Measurements from ENCODE around the gene SFPQ. TPM values are rescaled to one million over a fixed set of nuclear protein-coding genes. Genes with fewer than 3 reads are reported as not detected.

The SFPQ gene
- polyA plus RNA-seq, 2 of the 4 experiments (the other 2 are of a cell fraction): 151 to 327 TPM

DNA sequence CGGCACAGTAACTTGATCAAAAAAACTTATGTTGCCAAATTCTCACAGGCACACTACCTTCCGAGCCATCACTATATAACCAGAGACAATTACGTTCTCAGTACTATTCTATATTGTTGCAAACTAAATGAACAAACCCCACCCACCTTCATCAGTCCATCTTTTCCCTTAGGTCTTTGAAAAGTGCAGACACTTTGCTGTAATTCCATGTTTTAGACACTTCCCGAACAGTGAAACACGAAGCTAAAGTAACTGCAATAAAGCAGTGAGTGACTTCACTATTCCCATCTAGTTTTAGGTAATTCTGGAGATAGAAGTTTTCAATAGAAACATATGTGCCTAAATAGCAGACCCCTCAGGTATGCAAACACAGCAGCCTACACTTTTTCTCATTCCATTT, 7.7 kb downstream of the SFPQ start:
- WGBS (ENCODE audit: missing lambda C conversion rate): 62% methylated on average over 5 of the region's 5 CpGs
- ChIA-PET POLR2A (no interaction called here), CTCF (no interaction called here)
- no peaks in the 10 kb centered on the region for H3K9me3 ChIP-seq
- H3K4me2 ChIP-seq: 0 out of 3 replicates have a peak overlapping the region, but pooled peaks have one; percentile 3
- DNase-seq (ENCODE audit: low read depth in 1 of 2, low spot score in 1 of 2): no peak
- ATAC-seq: no peak
- no peak for FAIRE-seq
- peaks cover 86% of the 10 kb centered on the region for H3K4me1 ChIP-seq
- H3K27ac ChIP-seq: no peak overlapping the region
- TF ChIP-seq NFE2L2 (conservative IDR thresholded peaks at IDR 0.05; ENCODE audit: low read length) (no peak), RARB (CRISPR knock-in tag; IDR thresholded peaks at IDR 0.05) (no peak), CHD4 (IDR thresholded peaks at IDR 0.05; ENCODE audit: borderline replicate concordance) (no peak)
- H3K4me3 ChIP-seq: no peak overlapping the region

DNA sequence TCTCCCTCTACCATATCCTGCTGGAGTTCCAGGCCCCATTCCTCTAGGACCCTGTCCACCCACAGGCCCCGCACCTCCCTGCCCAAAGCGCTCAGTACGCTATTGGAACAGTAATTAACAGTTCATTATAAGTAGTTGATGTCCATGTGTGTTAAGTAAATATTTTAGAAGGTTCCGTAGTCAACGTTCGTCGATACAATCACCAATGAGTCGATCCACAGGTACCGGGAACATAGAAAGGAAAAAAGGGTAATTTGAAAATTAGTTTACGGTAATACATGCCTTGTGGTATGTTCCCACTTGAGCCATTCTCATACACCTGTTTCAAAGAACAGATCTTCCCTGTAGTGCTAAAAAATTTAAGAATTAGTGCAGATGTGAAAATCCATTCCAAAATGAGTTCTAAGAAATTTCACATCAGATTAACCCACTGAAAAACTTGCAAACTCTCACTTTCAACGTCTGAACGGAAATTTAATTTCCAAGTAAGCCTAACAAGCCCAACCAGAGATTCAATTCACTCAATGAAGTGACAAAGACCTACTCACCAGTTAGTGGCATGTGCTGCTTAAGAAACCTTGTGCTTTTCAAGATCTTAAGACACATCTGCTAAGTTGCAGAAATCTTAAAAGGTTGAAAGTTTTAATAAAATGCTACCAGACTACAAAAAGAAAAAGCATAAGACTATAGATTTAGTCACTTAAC, 8.3 kb downstream of the SFPQ start:
- no peak for FAIRE-seq
- Histone ChIP-seq H3K4me2 (no peak overlapping the region), H3K4me1 (peaks cover 86% of the 10 kb centered on the region), H3K9me3 (no peaks in the 10 kb centered on the region), H3K4me3 (no peak overlapping the region), H3K27ac (no peak overlapping the region)
- WGBS (ENCODE audit: missing lambda C conversion rate): 89% methylated on average over 12 of the region's 12 CpGs
- no peak for ATAC-seq
- no peak for TF ChIP-seq PHF8 (IDR thresholded peaks at IDR 0.05; ENCODE audit: borderline replicate concordance, low read depth)
- no peak for TF ChIP-seq CHD2 (IDR thresholded peaks at IDR 0.05; ENCODE audit: low read length, partially characterized antibody)
- TF ChIP-seq ESRRA (IDR thresholded peaks at IDR 0.05; ENCODE audit: borderline replicate concordance, low read length): no peak
- no peak for TF ChIP-seq POLR2AphosphoS2 (conservative IDR thresholded peaks at IDR 0.05; ENCODE audit: low read length)
- TF ChIP-seq SMC3 (IDR thresholded peaks at IDR 0.05): no peak
- TF ChIP-seq HEYL (CRISPR knock-in tag; IDR thresholded peaks at IDR 0.05): no peak
- TF ChIP-seq, protein P1, sequence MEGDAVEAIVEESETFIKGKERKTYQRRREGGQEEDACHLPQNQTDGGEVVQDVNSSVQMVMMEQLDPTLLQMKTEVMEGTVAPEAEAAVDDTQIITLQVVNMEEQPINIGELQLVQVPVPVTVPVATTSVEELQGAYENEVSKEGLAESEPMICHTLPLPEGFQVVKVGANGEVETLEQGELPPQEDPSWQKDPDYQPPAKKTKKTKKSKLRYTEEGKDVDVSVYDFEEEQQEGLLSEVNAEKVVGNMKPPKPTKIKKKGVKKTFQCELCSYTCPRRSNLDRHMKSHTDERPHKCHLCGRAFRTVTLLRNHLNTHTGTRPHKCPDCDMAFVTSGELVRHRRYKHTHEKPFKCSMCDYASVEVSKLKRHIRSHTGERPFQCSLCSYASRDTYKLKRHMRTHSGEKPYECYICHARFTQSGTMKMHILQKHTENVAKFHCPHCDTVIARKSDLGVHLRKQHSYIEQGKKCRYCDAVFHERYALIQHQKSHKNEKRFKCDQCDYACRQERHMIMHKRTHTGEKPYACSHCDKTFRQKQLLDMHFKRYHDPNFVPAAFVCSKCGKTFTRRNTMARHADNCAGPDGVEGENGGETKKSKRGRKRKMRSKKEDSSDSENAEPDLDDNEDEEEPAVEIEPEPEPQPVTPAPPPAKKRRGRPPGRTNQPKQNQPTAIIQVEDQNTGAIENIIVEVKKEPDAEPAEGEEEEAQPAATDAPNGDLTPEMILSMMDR (IDR thresholded peaks at IDR 0.05): no peak
- ChIA-PET POLR2A (no interaction called here), CTCF (no interaction called here)
- no peak for DNase-seq (ENCODE audit: low read depth in 1 of 2, low spot score in 1 of 2)

DNA sequence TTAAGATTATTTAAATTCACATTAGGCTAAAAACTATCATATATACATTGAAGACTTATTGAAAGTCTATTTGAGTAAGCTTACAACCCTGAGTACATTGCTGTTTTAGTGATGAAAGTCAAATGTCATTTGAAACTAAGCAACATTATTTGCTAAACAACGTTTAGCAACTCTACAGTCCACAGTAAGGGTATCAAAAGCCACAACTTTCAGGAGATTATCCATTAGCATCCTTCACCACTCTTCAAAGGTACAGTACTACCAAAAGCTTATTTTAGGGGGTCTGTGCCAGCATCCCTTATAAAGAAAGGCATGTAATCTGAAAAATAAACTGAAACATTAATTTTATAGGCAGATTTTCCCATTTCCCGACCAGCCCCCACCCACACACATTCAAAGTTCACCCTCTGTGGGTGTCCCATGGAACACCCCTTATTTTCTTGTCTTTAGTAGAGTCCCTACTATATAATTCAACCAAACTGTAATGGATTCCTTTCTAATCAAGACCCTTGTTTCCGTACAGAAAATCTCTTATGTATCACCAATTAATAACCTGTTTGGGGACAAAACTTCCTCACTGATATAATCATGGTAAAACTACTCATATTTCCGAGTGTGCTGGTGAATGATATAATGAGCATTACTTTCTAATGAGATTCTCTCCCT, 11.0 kb downstream of the SFPQ start:
- H3K4me3 ChIP-seq: no peak overlapping the region
- DNase-seq (ENCODE audit: low read depth in 1 of 2, low spot score in 1 of 2): no peak
- no peak; a peak in 1 of 6 replicates for ATAC-seq
- TF ChIP-seq RAD21 (conservative IDR thresholded peaks at IDR 0.05 in 1 of 2, IDR thresholded peaks at IDR 0.05 in 1 of 2): no peak
- TF ChIP-seq HOXA7 (CRISPR knock-in tag; IDR thresholded peaks at IDR 0.05): no peak
- TF ChIP-seq, protein P2, sequence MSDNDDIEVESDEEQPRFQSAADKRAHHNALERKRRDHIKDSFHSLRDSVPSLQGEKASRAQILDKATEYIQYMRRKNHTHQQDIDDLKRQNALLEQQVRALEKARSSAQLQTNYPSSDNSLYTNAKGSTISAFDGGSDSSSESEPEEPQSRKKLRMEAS (IDR thresholded peaks at IDR 0.05): no peak
- no peak for TF ChIP-seq MAFK (IDR thresholded peaks at IDR 0.05; ENCODE audit: partially characterized antibody)
- no peak for TF ChIP-seq POLR2A (IDR thresholded peaks at IDR 0.05; ENCODE audit: low read length)
- no peak for TF ChIP-seq FOXS1 (CRISPR knock-in tag; IDR thresholded peaks at IDR 0.05)
- TF ChIP-seq POLR2AphosphoS2 (conservative IDR thresholded peaks at IDR 0.05; ENCODE audit: low read length): peak; percentile 76; the same call in 1 of the 2 replicates
- 0 out of 2 replicates have a peak, but pooled peaks have one; percentile 69 for TF ChIP-seq FOSB (CRISPR knock-in tag; IDR thresholded peaks at IDR 0.05)
- TF ChIP-seq CHD4 (IDR thresholded peaks at IDR 0.05; ENCODE audit: borderline replicate concordance): no peak
- 0 out of 5 replicates have a peak, but pooled peaks of 1 of the 2 experiments have one; percentile 33 for TF ChIP-seq JUN (IDR thresholded peaks at IDR 0.05)
- TF ChIP-seq HOXB13 (CRISPR knock-in tag; IDR thresholded peaks at IDR 0.05; ENCODE audit: low read depth): no peak
- no peak for TF ChIP-seq CBX8 (IDR thresholded peaks at IDR 0.05)
- TF ChIP-seq KDM5A (IDR thresholded peaks at IDR 0.05): no peak
- WGBS (ENCODE audit: missing lambda C conversion rate): 63% methylated on average over 4 of the region's 4 CpGs
- 0 out of 3 replicates have a peak overlapping the region, but pooled peaks have one; percentile 0 for H3K4me2 ChIP-seq
- H3K4me1 ChIP-seq: peaks cover 70% of the 10 kb centered on the region
- no peak overlapping the region for H3K27ac ChIP-seq
- ChIA-PET POLR2A (interaction anchor here (0.5 kb wide), 1 partner anchor 82 kb away, joined by 3 read pairs; no protein-coding TSS in a partner anchor), CTCF (no interaction called here)
- no peaks in the 10 kb centered on the region for H3K9me3 ChIP-seq
- no peak for FAIRE-seq
